Measurements from ENCODE around the gene CDH11. TPM values are rescaled to one million over a fixed set of nuclear protein-coding genes. Genes with fewer than 3 reads are reported as not detected.

Gene CDH11
- total and polyA plus RNA-seq, 2 of the 4 experiments (the other 2 are of a cell fraction) = 266 to 601 TPM

DNA sequence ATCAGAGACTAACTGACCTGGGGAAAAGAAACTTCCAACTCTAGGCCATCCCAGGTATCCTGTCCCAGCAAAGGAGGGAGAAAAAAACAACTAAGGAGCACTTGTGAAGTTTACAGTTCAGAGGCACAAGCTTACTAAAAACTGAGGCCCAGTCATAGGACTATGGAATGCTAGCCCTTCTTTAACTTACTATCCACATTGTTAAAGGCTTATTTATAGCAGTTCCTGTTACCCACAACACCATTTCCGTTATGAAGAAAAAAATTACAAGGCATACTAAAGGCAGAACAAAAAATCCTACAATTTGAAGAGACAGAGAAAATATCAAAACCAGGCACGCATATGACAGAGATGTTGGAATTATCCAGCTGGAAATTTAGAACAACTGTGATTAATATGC lies 159.1 kb downstream of the CDH11 start:
- Histone ChIP-seq H2BK20ac (ENCODE audit: low read depth, low read length) (no peak overlapping the region), H3K18ac (ENCODE audit: low read depth, low read length) (no peak overlapping the region), H2BK120ac (ENCODE audit: low read depth, low read length) (no peak overlapping the region), H4K20me1 (ENCODE audit: insufficient read depth, low read length) (no peaks in the 10 kb centered on the region), H4K5ac (ENCODE audit: low read depth, low read length) (no peak overlapping the region), H3K27me3 (ENCODE audit: control insufficient read depth, insufficient read depth, low read length) (no peaks in the 10 kb centered on the region), H2BK5ac (ENCODE audit: low read depth, low read length, poor library complexity, severe bottlenecking) (peak overlapping the region; percentile 56), H3K4me1 (ENCODE audit: control insufficient read depth, insufficient read depth, low read length) (no peaks in the 10 kb centered on the region), H3K36me3 (ENCODE audit: control insufficient read depth, insufficient read depth, low read length) (peaks cover 14% of the 10 kb centered on the region), H3K14ac (replicated peaks; ENCODE audit: low read depth, low read length) (no peak overlapping the region), H3K4me3 (ENCODE audit: insufficient read depth, low read depth, low read length) (no peak overlapping the region), H2BK15ac (ENCODE audit: low read depth, low read length) (no peak overlapping the region), H2AK5ac (ENCODE audit: low read depth, low read length) (no peak overlapping the region), H3K9me1 (ENCODE audit: insufficient read depth, low read length) (no peaks in the 10 kb centered on the region), H3K79me1 (ENCODE audit: low read depth in 1 of 2, low read length in 2 of 2) (peaks cover 3 to 11% of the 10 kb centered on the region in 2 experiments; a peak in 2 of 4 replicates), H3K9me3 (ENCODE audit: control insufficient read depth, insufficient read depth, low read length) (no peaks in the 10 kb centered on the region), H3K4ac (ENCODE audit: low read depth, low read length) (no peak overlapping the region), H3K23ac (ENCODE audit: low read depth, low read length) (no peak overlapping the region), H4K91ac (ENCODE audit: insufficient read depth, low read depth, low read length) (no peak overlapping the region), H3K9ac (ENCODE audit: low read depth, low read length) (no peak overlapping the region), H2AFZ (replicated peaks; ENCODE audit: low read length, poor library complexity) (no peak overlapping the region), H3K27ac (ENCODE audit: insufficient read depth, low read length) (no peak overlapping the region), H4K8ac (ENCODE audit: low read depth in 2 of 2, low read length in 2 of 2) (no peak overlapping the region; a peak in 1 of 4 replicates), H3K4me2 (ENCODE audit: low read depth, low read length) (no peak overlapping the region), H2AK9ac (replicated peaks; ENCODE audit: low read depth, low read length, poor library complexity) (no peak overlapping the region), H3K56ac (ENCODE audit: extremely low read depth, insufficient read depth, low read length) (no peak overlapping the region)
- no TSS peak for BruUV-seq (replicated peaks)
- TF ChIP-seq NFE2L2 (IDR thresholded peaks at IDR 0.05; ENCODE audit: low read depth, low read length) (no peak), MAFK (IDR thresholded peaks at IDR 0.05; ENCODE audit: low read depth, low read length) (no peak), BHLHE40 (IDR thresholded peaks at IDR 0.05; ENCODE audit: low read depth, low read length) (no peak), RFX5 (IDR thresholded peaks at IDR 0.05; ENCODE audit: low read depth, low read length) (no peak), FOS (IDR thresholded peaks at IDR 0.05; ENCODE audit: low read depth, low read length) (no peak), CEBPB (IDR thresholded peaks at IDR 0.05; ENCODE audit: low read depth, low read length) (no peak), RAD21 (IDR thresholded peaks at IDR 0.05; ENCODE audit: low read length) (no peak), POLR2A (IDR thresholded peaks at IDR 0.05; ENCODE audit: low read depth, low read length) (no peak), MAZ (IDR thresholded peaks at IDR 0.05; ENCODE audit: borderline replicate concordance, low read depth, low read length) (no peak), RCOR1 (IDR thresholded peaks at IDR 0.05; ENCODE audit: insufficient replicate concordance, low read length) (no peak), SMC3 (IDR thresholded peaks at IDR 0.05; ENCODE audit: low read depth, low read length) (no peak), CHD1 (IDR thresholded peaks at IDR 0.05; ENCODE audit: low read depth, low read length) (no peak), MXI1 (IDR thresholded peaks at IDR 0.05; ENCODE audit: borderline replicate concordance, low read depth, low read length) (no peak)
- TF ChIP-seq, protein P1, sequence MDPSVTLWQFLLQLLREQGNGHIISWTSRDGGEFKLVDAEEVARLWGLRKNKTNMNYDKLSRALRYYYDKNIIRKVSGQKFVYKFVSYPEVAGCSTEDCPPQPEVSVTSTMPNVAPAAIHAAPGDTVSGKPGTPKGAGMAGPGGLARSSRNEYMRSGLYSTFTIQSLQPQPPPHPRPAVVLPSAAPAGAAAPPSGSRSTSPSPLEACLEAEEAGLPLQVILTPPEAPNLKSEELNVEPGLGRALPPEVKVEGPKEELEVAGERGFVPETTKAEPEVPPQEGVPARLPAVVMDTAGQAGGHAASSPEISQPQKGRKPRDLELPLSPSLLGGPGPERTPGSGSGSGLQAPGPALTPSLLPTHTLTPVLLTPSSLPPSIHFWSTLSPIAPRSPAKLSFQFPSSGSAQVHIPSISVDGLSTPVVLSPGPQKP (IDR thresholded peaks at IDR 0.05; ENCODE audit: borderline replicate concordance, low read depth, low read length) = no peak
- TF ChIP-seq, protein P2, sequence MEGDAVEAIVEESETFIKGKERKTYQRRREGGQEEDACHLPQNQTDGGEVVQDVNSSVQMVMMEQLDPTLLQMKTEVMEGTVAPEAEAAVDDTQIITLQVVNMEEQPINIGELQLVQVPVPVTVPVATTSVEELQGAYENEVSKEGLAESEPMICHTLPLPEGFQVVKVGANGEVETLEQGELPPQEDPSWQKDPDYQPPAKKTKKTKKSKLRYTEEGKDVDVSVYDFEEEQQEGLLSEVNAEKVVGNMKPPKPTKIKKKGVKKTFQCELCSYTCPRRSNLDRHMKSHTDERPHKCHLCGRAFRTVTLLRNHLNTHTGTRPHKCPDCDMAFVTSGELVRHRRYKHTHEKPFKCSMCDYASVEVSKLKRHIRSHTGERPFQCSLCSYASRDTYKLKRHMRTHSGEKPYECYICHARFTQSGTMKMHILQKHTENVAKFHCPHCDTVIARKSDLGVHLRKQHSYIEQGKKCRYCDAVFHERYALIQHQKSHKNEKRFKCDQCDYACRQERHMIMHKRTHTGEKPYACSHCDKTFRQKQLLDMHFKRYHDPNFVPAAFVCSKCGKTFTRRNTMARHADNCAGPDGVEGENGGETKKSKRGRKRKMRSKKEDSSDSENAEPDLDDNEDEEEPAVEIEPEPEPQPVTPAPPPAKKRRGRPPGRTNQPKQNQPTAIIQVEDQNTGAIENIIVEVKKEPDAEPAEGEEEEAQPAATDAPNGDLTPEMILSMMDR (conservative IDR thresholded peaks at IDR 0.05; ENCODE audit: low read depth, low read length) = no peak
- TF ChIP-seq, protein P3, sequence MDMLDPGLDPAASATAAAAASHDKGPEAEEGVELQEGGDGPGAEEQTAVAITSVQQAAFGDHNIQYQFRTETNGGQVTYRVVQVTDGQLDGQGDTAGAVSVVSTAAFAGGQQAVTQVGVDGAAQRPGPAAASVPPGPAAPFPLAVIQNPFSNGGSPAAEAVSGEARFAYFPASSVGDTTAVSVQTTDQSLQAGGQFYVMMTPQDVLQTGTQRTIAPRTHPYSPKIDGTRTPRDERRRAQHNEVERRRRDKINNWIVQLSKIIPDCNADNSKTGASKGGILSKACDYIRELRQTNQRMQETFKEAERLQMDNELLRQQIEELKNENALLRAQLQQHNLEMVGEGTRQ (IDR thresholded peaks at IDR 0.05; ENCODE audit: low read depth, low read length) = no peak
- dilution Hi-C loops (cut with HindIII; ENCODE audit: low sequenced_read_pairs, unreplicated experiment) = no loop called here
- DNase-seq (no peak), ATAC-seq (ENCODE audit: low read depth) (no peak)
- in situ Hi-C loops (cut with MboI; ENCODE audit: low sequenced_read_pairs) = no loop called here
- POLR2A ChIA-PET (ENCODE audit: unreplicated experiment) = no interaction called here
- CTCF ChIA-PET = no interaction called here
- intact Hi-C loops (cut with micrococcal nuclease) = no loop called here
- no CpG with 5 or more reads among the region's 2 CpGs for WGBS, 2 experiments (ENCODE audit: extremely low coverage in 2 of 2, insufficient read length in 1 of 2)
